LNCAP (cell line): ENCODE results near the gene PRRT1B.

ENCODE experiments used
- TF ChIP-seq, protein P1 (sequence below): fragments of 450-650 bp; IDR thresholded peaks from 2 replicates; pipeline ENCODE4 v1.5.1; 2017; ENCODE audit warnings: mild to moderate bottlenecking

Gene PRRT1B

DNA sequence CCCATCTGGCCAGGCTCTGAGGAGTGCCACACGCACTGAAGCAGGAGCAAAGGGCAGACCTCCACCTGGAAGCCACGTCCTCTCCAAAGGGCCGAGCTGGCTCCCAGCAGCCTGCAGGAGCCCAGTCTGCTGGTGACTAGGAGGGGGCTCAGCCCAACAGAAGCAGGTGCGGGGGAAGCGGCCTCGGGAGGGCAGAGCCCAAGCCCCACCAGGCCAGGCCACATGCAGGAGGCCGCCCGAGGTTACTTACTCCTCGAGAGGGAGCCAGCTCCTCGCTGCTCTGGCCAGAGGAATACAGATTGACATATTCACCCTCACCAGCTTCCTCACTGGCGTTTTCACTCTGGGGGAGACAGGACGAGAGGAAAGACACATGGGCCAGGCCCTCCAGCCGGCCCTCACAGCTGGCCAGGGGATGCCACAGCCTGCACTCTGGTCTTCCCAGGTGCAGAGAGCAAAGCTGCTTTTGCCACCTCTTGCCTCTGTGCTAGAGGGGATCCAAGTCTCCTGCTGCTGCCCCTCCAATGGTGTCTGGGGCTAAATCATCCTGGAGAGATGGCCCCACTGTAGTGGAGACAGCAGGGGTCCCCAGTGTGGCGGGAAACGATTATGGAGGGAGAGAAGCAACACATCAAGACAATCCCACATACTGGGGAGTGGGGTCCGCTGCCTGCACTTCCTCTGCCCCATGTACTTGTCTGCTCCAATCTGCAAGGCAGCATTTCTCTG lies 58.6 kb downstream of the PRRT1B start:
- TF ChIP-seq, protein P1, sequence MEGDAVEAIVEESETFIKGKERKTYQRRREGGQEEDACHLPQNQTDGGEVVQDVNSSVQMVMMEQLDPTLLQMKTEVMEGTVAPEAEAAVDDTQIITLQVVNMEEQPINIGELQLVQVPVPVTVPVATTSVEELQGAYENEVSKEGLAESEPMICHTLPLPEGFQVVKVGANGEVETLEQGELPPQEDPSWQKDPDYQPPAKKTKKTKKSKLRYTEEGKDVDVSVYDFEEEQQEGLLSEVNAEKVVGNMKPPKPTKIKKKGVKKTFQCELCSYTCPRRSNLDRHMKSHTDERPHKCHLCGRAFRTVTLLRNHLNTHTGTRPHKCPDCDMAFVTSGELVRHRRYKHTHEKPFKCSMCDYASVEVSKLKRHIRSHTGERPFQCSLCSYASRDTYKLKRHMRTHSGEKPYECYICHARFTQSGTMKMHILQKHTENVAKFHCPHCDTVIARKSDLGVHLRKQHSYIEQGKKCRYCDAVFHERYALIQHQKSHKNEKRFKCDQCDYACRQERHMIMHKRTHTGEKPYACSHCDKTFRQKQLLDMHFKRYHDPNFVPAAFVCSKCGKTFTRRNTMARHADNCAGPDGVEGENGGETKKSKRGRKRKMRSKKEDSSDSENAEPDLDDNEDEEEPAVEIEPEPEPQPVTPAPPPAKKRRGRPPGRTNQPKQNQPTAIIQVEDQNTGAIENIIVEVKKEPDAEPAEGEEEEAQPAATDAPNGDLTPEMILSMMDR = no peak

DNA sequence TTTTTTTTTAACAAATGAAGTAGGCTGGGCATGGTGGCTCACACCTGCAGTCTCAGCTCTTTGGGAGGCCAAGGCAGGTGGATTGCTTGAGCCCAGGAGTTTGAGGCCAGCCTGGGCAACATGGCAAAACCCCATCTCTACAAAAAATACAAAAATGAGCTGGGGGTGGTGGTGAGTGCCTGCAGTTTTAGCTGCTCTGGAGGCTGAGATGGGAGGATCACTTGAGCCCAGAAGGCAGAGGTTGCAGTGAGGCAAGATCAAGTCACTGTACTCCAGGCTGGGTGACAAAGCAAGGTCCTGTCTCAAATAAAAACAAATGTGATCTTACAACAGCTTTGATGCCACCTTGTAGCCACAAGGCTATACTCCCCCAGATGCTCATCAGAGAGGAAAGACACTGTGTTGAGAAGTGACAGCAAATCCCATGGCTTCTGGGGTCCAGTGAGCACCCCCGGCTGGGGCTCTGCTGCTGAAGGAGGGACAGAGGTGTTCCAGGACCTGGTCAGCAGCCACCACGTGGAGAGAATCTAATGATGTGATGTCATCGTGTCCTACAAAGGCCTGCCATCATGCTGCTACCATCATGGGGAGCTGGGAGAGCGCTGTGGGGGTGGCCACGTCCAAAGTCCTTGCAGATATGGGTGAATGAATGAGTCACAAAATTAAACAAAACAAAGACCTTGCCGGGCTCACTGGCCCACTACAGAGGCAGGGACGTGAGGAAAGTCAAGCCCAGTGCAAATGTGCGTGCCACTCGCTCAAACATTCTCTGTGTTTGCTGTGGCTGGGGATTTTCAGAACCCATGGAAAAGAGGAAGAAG lies 60.7 kb downstream of the PRRT1B start:
- TF ChIP-seq, protein P1 = no peak

DNA sequence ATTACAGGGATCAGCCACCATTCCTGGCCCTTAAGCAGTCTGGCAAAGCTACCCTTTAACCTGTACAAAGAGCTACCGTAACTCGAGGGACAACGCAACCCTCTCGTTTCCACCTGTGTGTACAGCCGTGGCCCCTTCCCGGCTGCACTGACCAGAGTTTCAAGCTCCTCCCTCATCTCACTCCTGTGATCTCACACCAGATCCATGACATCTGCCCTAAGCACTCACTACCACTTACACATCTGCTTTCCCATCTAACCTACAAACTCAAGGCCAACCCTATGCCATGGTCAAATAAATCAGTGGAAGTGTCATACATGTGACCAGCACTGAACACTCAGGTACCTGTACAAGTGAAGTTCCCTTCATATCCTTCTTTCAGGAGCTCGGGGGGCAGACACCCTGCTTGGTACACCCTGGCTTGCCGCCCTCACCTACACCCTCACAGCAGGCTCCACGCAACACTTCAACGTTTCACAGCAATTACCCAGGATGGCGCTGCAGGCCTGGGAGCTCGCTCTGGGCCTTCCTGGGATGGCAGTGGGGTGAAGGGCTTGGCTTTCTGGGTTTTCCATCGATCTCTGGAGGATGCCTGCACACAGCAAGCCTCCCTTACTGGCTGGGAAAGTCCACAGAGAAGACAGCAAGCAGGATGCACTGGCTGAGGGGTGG lies 61.7 kb downstream of the PRRT1B start:
- TF ChIP-seq, protein P1 = no peak

DNA sequence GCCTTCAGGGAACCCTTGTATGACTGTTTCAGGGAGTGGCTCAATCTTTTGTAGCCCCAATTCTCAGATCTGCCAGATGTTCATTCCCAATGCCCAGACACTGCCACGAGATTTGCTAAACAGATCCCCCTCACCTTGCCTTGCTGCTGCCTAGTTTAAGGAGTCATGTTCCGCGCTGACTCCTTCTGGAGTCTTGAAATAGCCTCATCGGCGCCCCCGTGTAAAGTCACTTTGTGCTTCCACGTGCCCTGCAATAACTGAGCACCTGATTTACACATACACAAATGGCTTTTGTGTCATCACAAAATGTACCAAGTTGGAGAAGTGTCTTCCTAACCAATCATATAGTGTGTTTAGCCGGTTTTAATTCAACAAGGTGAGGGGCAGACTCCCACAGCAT lies 62.3 kb downstream of the PRRT1B start:
- TF ChIP-seq, protein P1 = no peak

DNA sequence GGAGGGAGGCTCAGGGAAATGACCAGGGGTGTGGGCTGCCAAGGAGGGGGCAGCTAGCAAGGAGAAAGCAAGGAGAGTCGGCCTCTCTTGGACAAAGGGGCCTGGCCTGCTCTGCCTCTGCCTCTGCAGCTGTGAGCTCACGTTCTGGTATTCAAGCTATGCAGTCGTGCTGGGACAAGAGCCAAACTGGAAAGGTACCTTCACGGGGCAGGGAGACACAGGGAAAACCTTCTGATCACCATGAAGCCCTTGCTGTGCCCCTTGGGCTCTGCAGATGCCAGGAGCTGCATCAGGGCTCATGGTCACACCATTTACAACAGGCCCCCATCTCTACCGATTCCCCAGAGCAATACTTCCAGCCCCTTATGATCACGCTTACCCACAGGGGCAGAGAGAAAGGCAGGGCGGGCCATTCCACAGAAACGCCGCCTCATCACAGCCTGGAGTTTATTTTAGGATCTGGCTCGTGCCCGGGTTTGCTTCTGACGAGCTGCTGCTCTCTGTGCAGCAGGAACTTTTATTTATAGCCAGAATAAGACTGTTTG lies 63.2 kb downstream of the PRRT1B start:
- TF ChIP-seq, protein P1 = no peak
